ENCODE results near the gene HMCN2. TPM values are rescaled to one million over a fixed set of nuclear protein-coding genes. Genes with fewer than 3 reads are reported as not detected.

HMCN2 gene
- total and polyA plus RNA-seq, 2 donors (not counting 3 experiments of a cell fraction or from before 2014, with no cell fraction given), result 0.04 to 0.24 TPM

DNA sequence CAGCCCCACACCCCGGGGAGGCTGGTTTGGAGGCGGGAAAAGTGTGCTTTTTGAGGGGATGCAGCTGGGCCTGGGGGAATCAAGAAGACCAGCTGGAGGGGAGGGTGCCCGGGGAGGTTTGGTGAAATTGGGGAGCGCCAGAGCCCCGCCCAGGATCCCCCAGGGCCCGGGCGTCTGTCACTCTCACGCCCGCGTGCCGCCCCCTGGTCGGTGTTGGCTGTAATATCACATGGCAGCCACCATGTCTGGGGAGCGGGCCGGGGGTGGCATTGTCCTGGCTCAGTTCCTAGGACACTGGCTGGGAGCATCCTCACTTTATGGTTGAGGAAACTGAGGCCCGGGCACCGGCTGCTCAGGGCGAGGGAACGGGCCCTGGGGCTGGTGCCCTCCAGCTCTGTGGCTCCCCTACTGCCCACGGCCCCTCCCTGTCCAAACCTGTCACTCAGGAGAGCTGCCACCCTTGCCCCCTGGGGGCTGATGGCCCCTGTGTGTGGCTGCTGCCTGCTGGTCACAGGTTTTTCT lies 206.7 kb downstream of the HMCN2 start:
- Histone ChIP-seq H4K20me1 (replicated peaks; ENCODE audit: control insufficient read depth, extremely low read depth, insufficient read depth, low read length) (no peaks in the 10 kb centered on the region), H3K27ac (ENCODE audit: insufficient read depth, low read depth, low read length) (no peak overlapping the region), H3K9me1 (replicated peaks; ENCODE audit: control insufficient read depth, extremely low read depth, insufficient read depth, low read length) (no peaks in the 10 kb centered on the region), H3K4me3 (replicated peaks in 1 of 3; ENCODE audit: insufficient read depth in 1 of 3, low read depth in 1 of 3, low read length in 3 of 3) (no peak overlapping the region), H2AFZ (ENCODE audit: low read depth, low read length) (no peak overlapping the region), H3K4me1 (ENCODE audit: control insufficient read depth, extremely low read depth, insufficient read depth, low read length) (no peaks in the 10 kb centered on the region), H3K9ac (replicated peaks; ENCODE audit: extremely low read depth, insufficient read depth, low read length) (no peak overlapping the region), H3K27me3 (ENCODE audit: control insufficient read depth in 2 of 2, insufficient read depth in 2 of 2, low read length in 2 of 2) (no peaks in the 10 kb centered on the region), H3K9me3 (replicated peaks; ENCODE audit: control insufficient read depth, insufficient read depth, low read length) (no peaks in the 10 kb centered on the region), H3K36me3 (ENCODE audit: control insufficient read depth in 2 of 2, extremely low read depth in 1 of 2, insufficient read depth in 2 of 2, low read length in 2 of 2) (no peaks in the 10 kb centered on the region), H3K4me2 (ENCODE audit: insufficient read depth, low read length) (no peak overlapping the region), H3K79me2 (ENCODE audit: control insufficient read depth, insufficient read depth, low read length) (no peaks in the 10 kb centered on the region)
- intact Hi-C loops (cut with micrococcal nuclease) (no loop called here), dilution Hi-C loops (cut with MboI; ENCODE audit: extremely low pct_ligation_motif_present, low sequenced_read_pairs) (no loop called here)
- DNase-seq (ENCODE audit: low read depth, low spot score) (no peak), FAIRE-seq (no peak)
- POLR2A ChIA-PET, result no interaction called here
- no TSS peak for BruUV-seq (replicated peaks)
- CTCF ChIA-PET, result interaction anchor here (1.2 kb wide), 1 partner anchor 212 kb away, joined by 3 read pairs; no protein-coding TSS in a partner anchor
- TF ChIP-seq MYC (IDR thresholded peaks at IDR 0.05; ENCODE audit: low read depth, low read length), result no peak
- no peak for TF ChIP-seq FOS (IDR thresholded peaks at IDR 0.05; ENCODE audit: borderline replicate concordance, insufficient read depth, low read length)

GRCh38 chr9:130473009-130473408 lies 207.4 kb downstream of the HMCN2 start:
- Histone ChIP-seq H3K36me3 (ENCODE audit: control insufficient read depth in 2 of 2, extremely low read depth in 1 of 2, insufficient read depth in 2 of 2, low read length in 2 of 2) (no peaks in the 10 kb centered on the region), H3K9me3 (replicated peaks; ENCODE audit: control insufficient read depth, insufficient read depth, low read length) (no peaks in the 10 kb centered on the region), H3K4me1 (ENCODE audit: control insufficient read depth, extremely low read depth, insufficient read depth, low read length) (no peaks in the 10 kb centered on the region), H4K20me1 (replicated peaks; ENCODE audit: control insufficient read depth, extremely low read depth, insufficient read depth, low read length) (no peaks in the 10 kb centered on the region), H3K27ac (ENCODE audit: insufficient read depth, low read depth, low read length) (no peak overlapping the region), H3K79me2 (ENCODE audit: control insufficient read depth, insufficient read depth, low read length) (no peaks in the 10 kb centered on the region), H3K27me3 (ENCODE audit: control insufficient read depth in 2 of 2, insufficient read depth in 2 of 2, low read length in 2 of 2) (no peaks in the 10 kb centered on the region), H3K4me2 (ENCODE audit: insufficient read depth, low read length) (no peak overlapping the region), H3K9ac (replicated peaks; ENCODE audit: extremely low read depth, insufficient read depth, low read length) (no peak overlapping the region), H2AFZ (ENCODE audit: low read depth, low read length) (no peak overlapping the region), H3K4me3 (replicated peaks in 1 of 3; ENCODE audit: insufficient read depth in 1 of 3, low read depth in 1 of 3, low read length in 3 of 3) (no peak overlapping the region), H3K9me1 (replicated peaks; ENCODE audit: control insufficient read depth, extremely low read depth, insufficient read depth, low read length) (no peaks in the 10 kb centered on the region)
- TF ChIP-seq JUN (IDR thresholded peaks at IDR 0.05; ENCODE audit: borderline replicate concordance, insufficient read depth, insufficient read length, low read depth) (no peak), MYC (IDR thresholded peaks at IDR 0.05; ENCODE audit: low read depth, low read length) (no peak), GATA2 (IDR thresholded peaks at IDR 0.05; ENCODE audit: insufficient read depth, insufficient read length, low read depth, low read length) (no peak), POLR2A (IDR thresholded peaks at IDR 0.05; ENCODE audit: low read depth, low read length) (no peak), CTCF (IDR thresholded peaks at IDR 0.05; ENCODE audit: extremely low read depth in 1 of 2, insufficient read depth in 1 of 2, low read depth in 1 of 2, low read length in 2 of 2) (no peak), EZH2 (IDR thresholded peaks at IDR 0.05; ENCODE audit: borderline replicate concordance, low read depth, low read length, severe bottlenecking) (no peak), MAX (IDR thresholded peaks at IDR 0.05; ENCODE audit: insufficient read depth, insufficient read length) (no peak), POLR2AphosphoS5 (IDR thresholded peaks at IDR 0.05; ENCODE audit: insufficient read depth, low read depth, low read length) (no peak)
- intact Hi-C loops (cut with micrococcal nuclease), result no loop called here
- no peak for DNase-seq (ENCODE audit: low read depth, low spot score)
- no TSS peak for BruUV-seq (replicated peaks)
- dilution Hi-C loops (cut with MboI; ENCODE audit: extremely low pct_ligation_motif_present, low sequenced_read_pairs), result no loop called here
- ChIA-PET POLR2A (no interaction called here), CTCF (no interaction called here)
- FAIRE-seq, result no peak
